ENCODE results near the gene PRPH2. TPM values are rescaled to one million over a fixed set of nuclear protein-coding genes. Genes with fewer than 3 reads are reported as not detected.

PRPH2 gene
- total and polyA plus RNA-seq, 2 of the 13 experiments (the other 11 are each of a cell fraction or from before 2014, with no cell fraction given), result 0.03 to 0.04 TPM

GRCh38 chr6:42694586-42694985 lies 27.8 kb downstream of the PRPH2 start (continued):
- no peak for TF ChIP-seq ZNF577 (CRISPR knock-in tag; IDR thresholded peaks at IDR 0.05; ENCODE audit: borderline replicate concordance, low read depth)
- TF ChIP-seq ZSCAN12 (CRISPR knock-in tag; IDR thresholded peaks at IDR 0.05), result no peak

GRCh38 chr6:42693725-42694323 lies 28.6 kb downstream of the PRPH2 start:
- 98% methylated on average over 2 of the region's 2 CpGs for WGBS (ENCODE audit: low lambda C conversion rate)
- Histone ChIP-seq H3K36me3 (replicated peaks in 1 of 2; ENCODE audit: control insufficient read depth in 1 of 2, insufficient read depth in 2 of 2, low read length in 2 of 2) (peaks cover 16 to 40% of the 10 kb centered on the region in 2 experiments), H3K27me3 (ENCODE audit: control insufficient read depth in 1 of 2, insufficient read depth in 2 of 2, low read length in 2 of 2) (no peaks in the 10 kb centered on the region), H3K79me2 (ENCODE audit: insufficient read depth, low read length) (no peaks in the 10 kb centered on the region), H3K9me3 (ENCODE audit: low read length) (no peaks in the 10 kb centered on the region), H3K9ac (ENCODE audit: insufficient read depth, low read depth, low read length) (no peak overlapping the region), H3K4me2 (ENCODE audit: low read depth, low read length) (no peak overlapping the region), H2AFZ (ENCODE audit: low read length) (no peak overlapping the region), H3K27ac (ENCODE audit: extremely low read length, insufficient read depth, low read length) (no peak overlapping the region), H3K4me1 (ENCODE audit: insufficient read depth, low read length) (no peaks in the 10 kb centered on the region), H4K20me1 (ENCODE audit: insufficient read depth, low read length) (no peaks in the 10 kb centered on the region), H3K4me3 (replicated peaks in 1 of 3; ENCODE audit: insufficient read depth in 1 of 3, low read depth in 2 of 3, low read length in 3 of 3) (no peak overlapping the region)
- no peak for FAIRE-seq
- intact Hi-C loops (cut with micrococcal nuclease; ENCODE audit: unreplicated experiment) (no loop called here), in situ Hi-C loops (cut with HindIII; ENCODE audit: extremely low pct_ligation_motif_present, low pct_unique_long_range_greater_than_20kb) (no loop called here)
- no peak for DNase-seq (ENCODE audit: low spot score)
- no TSS peak for BruUV-seq (replicated peaks)
- TF ChIP-seq ZNF460 (CRISPR knock-in tag; IDR thresholded peaks at IDR 0.05; ENCODE audit: borderline replicate concordance) (no peak), RBM22 (optimal IDR thresholded peaks at IDR 0.05; ENCODE audit: low read length) (peak; percentile 58)
- ChIA-PET POLR2A (interaction anchor here (1.2 kb wide), 1 partner anchor 52 kb away, joined by 4 read pairs; the partner anchor contains the start of gene TBCC), CTCF (ENCODE audit: low intra/inter-chr PET ratio, low total read pairs) (no interaction called here)
- no peak for ATAC-seq

GRCh38 chr6:42692137-42692911 lies 30.1 kb downstream of the PRPH2 start:
- H3K27ac ChIP-seq (ENCODE audit: extremely low read length, insufficient read depth, low read length), result no peak overlapping the region
- no peak overlapping the region for H3K9ac ChIP-seq (ENCODE audit: insufficient read depth, low read depth, low read length)
- ChIA-PET POLR2A (interaction anchor here (0.8 to 1.1 kb wide), 2 partner anchors 12 to 90 kb away, joined by 3 to 4 read pairs; no protein-coding TSS in a partner anchor), CTCF (ENCODE audit: low intra/inter-chr PET ratio, low total read pairs) (no interaction called here)
- intact Hi-C loops (cut with micrococcal nuclease; ENCODE audit: unreplicated experiment) (no loop called here), in situ Hi-C loops (cut with HindIII; ENCODE audit: extremely low pct_ligation_motif_present, low pct_unique_long_range_greater_than_20kb) (no loop called here)
- TF ChIP-seq NFRKB (IDR thresholded peaks at IDR 0.05), result no peak
- no peaks in the 10 kb centered on the region for H3K4me1 ChIP-seq (ENCODE audit: insufficient read depth, low read length)
- no peak overlapping the region for H2AFZ ChIP-seq (ENCODE audit: low read length)
- H3K27me3 ChIP-seq (ENCODE audit: control insufficient read depth in 1 of 2, insufficient read depth in 2 of 2, low read length in 2 of 2), result no peaks in the 10 kb centered on the region
- H3K4me2 ChIP-seq (ENCODE audit: low read depth, low read length), result no peak overlapping the region
- H3K79me2 ChIP-seq (ENCODE audit: insufficient read depth, low read length), result no peaks in the 10 kb centered on the region
- H3K4me3 ChIP-seq (replicated peaks in 1 of 3; ENCODE audit: insufficient read depth in 1 of 3, low read depth in 2 of 3, low read length in 3 of 3), result no peak overlapping the region
- WGBS (ENCODE audit: low lambda C conversion rate), result 97% methylated on average over 4 of the region's 4 CpGs
- BruUV-seq (replicated peaks), result no TSS peak
- ATAC-seq (no peak), FAIRE-seq (no peak), DNase-seq (ENCODE audit: low spot score) (no peak)
- no peaks in the 10 kb centered on the region for H4K20me1 ChIP-seq (ENCODE audit: insufficient read depth, low read length)
- H3K9me3 ChIP-seq (ENCODE audit: low read length), result no peaks in the 10 kb centered on the region
- H3K36me3 ChIP-seq (replicated peaks in 1 of 2; ENCODE audit: control insufficient read depth in 1 of 2, insufficient read depth in 2 of 2, low read length in 2 of 2), result peaks cover 21 to 52% of the 10 kb centered on the region in 2 experiments
